Measurements from ENCODE around the gene IFT20.

GRCh38 chr17:28295677-28296578 lies 39.3 kb downstream of the IFT20 start:
- TF ChIP-seq SIN3A (IDR thresholded peaks at IDR 0.05; ENCODE audit: borderline replicate concordance, insufficient read depth, low read length) = no peak
- no peak for TF ChIP-seq REST (IDR thresholded peaks at IDR 0.05; ENCODE audit: insufficient read depth in 1 of 2, low read depth in 2 of 2, low read length in 2 of 2)
- TF ChIP-seq POLR2AphosphoS5 (IDR thresholded peaks at IDR 0.05; ENCODE audit: low read depth, low read length) = no peak
